GM10248 (cell line): ENCODE measurements around the gene ACACA.

Experiments used
- CTCF ChIA-PET: fragments of 300-600 bp; sonication (Branson Sonifier 250); formaldehyde crosslinking; extraction: SDS; loops from one replicate; lab custom pipeline; 2021; ENCODE audit warnings: antibody characterized with exemption; lab: Yijun Ruan, JAX
- POLR2A ChIA-PET: fragments of 350-650 bp; sonication (Branson Sonifier 250); formaldehyde crosslinking; extraction: SDS; loops from one replicate; lab custom pipeline; 2020; ENCODE audit warnings: antibody characterized with exemption; lab: Yijun Ruan, JAX
- DNase-seq: peaks from one replicate; pipeline ENCODE4 v3.0.0; 2012; ENCODE audit errors: extremely low spot score
- TF ChIP-seq, protein P1 (sequence below): IDR thresholded peaks from 2 replicates; pipeline ENCODE4 v1.5.1; 2012; ENCODE audit warnings: mild to moderate bottlenecking, low read depth; ENCODE audit errors: extremely low read depth, missing control alignments, control extremely low read depth

The ACACA gene

DNA sequence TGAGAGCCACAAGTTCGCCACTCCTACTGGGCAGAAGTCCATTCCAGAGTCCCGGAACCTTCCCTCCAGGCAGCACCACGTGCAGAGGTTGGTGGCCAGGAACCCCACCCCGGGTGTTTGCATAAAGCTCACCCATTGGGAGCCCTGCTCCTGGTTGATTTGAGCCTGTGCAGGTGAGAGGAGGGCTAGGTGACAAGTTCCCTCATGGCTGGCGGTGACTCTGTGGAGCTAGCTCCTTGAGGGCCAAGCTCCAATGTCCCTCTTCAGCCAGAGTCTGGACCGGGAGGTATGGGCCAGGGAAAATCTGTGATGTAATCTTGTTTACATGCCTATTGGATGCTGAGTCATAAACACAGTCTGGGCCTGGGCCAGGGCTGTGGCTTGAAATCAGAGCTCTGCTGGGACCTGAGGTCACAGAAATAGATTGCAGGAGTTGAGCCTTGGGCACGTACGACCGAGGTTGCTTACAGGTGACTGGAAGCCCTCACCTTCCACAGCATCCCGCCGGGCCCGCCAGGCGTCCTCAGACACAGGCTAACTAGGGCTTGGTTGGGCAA, 339.0 kb downstream of the ACACA start:
- ChIA-PET POLR2A (no interaction called here), CTCF (interaction anchor here (1.2 to 3.9 kb wide), 5 partner anchors 11 to 167 kb away, joined by 3 to 17 read pairs (median 4); no protein-coding TSS in a partner anchor)
- DNase-seq, result no peak
- TF ChIP-seq, protein P1, sequence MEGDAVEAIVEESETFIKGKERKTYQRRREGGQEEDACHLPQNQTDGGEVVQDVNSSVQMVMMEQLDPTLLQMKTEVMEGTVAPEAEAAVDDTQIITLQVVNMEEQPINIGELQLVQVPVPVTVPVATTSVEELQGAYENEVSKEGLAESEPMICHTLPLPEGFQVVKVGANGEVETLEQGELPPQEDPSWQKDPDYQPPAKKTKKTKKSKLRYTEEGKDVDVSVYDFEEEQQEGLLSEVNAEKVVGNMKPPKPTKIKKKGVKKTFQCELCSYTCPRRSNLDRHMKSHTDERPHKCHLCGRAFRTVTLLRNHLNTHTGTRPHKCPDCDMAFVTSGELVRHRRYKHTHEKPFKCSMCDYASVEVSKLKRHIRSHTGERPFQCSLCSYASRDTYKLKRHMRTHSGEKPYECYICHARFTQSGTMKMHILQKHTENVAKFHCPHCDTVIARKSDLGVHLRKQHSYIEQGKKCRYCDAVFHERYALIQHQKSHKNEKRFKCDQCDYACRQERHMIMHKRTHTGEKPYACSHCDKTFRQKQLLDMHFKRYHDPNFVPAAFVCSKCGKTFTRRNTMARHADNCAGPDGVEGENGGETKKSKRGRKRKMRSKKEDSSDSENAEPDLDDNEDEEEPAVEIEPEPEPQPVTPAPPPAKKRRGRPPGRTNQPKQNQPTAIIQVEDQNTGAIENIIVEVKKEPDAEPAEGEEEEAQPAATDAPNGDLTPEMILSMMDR, result no peak

DNA sequence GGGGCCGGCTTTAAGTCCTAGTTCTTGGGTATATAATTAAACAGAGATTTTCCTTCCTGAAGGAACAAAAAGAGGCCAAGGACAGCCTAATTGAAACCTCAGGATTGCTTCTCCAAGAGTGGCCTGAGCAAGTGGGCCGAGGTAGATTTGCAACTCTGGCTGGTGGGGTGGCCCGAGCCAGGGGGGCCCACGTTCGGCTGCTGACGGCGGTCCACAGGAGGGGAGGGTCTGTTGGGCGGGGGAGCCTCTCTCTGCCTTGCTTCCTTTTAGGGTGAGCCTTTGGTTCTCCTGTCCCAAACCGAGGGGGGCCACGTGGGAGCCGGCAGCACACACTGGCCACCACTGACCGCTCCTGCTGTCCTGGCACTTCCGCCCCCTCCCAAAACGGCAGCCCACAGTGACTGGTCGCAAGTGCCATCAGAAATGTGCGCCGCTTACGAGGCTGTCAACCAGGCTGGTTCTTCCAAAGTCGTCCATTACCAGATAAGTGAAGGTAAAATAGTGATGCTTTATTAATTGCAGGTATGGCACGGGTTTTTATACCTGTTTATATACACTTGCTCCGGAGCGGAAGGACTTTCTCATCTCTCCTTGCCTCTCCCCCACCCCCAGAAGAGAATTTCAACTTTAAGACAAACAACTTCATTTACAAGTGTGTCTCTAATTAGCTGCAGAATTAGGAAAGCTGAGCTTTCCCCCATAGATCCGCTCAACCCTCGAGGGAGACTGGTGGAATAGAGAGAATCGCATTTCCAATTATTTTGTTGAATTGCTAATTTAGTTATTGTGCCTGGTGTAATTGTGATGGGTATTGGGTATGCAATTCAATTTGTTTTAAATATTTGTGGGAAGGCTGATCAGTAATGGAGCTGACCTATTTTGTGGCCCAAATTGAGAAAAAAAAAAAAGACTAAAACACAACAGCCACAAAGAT, 340.0 kb downstream of the ACACA start:
- DNase-seq, result no peak
- POLR2A ChIA-PET, result no interaction called here
- TF ChIP-seq, protein P1, result no peak
- CTCF ChIA-PET, result interaction anchor here (1.4 to 3.9 kb wide), 3 partner anchors 18 to 168 kb away, joined by 4 to 17 read pairs (median 4); no protein-coding TSS in a partner anchor

DNA sequence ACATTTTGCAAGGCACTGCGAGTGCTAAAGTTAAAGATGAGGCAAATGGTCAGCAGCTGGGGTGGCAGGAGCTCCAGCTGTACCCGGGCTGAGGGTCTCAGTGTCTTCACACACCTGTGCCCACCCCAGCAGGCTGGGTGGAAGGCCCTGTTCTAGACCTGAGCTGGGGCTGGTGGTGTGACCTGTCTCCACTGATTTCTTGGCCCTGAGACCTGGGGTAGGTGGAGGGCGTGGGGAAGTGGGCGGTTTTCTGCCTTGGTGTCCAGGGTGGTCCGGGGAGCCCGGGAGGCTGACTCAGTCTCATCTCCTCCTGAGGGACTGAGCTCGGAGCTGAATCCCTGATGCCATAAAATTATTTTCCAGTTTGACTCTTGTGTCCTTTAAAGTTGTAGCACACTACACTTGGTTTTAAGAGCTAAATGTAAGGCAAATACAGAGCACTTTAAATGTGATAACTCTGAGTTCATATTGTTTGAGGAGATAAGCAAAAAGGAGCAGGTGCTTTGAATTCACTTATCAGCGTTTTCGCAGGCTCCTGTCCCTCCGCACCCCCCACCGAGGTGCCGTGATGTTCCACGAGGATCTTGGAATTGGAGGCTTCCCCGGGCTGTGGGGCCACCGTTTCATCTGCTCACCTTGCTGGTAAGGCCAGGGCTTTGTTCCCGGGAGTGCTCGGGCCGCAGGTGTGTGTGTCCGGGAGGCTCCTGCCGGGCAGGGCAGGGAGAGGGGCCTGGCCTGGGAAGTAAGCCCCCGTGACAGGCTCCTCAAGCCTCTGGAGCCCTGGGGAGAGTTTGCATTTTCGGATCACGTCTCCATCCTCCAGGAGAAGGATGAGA, 340.9 kb downstream of the ACACA start:
- ChIA-PET POLR2A (no interaction called here), CTCF (interaction anchor here (2.0 kb wide), 1 partner anchor 18 kb away, joined by 13 read pairs; no protein-coding TSS in a partner anchor)
- TF ChIP-seq, protein P1, result no peak
- no peak for DNase-seq

DNA sequence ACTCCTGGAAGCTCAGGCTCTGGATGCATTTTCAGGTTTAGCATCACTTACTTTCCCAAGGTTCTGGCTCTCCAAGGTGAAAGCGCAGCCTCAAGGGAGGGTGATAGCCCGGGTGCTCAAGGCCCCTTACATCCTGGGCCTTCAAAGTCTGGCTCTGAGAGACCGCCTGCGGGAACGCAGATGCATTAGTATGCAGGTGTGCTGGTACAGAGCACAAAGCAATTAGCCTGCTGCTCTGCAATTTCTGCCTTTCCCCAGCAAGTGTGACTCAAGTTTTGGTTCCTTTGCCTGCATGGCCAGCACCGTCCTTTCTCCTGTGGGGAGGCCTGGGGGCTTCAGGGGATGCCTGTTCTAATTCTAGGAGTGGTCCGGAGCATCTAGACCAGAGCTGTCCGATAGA, 341.7 kb downstream of the ACACA start:
- TF ChIP-seq, protein P1, result no peak
- no peak for DNase-seq
- ChIA-PET CTCF (interaction anchor here (2.0 kb wide), 1 partner anchor 17 kb away, joined by 13 read pairs; no protein-coding TSS in a partner anchor), POLR2A (no interaction called here)

DNA sequence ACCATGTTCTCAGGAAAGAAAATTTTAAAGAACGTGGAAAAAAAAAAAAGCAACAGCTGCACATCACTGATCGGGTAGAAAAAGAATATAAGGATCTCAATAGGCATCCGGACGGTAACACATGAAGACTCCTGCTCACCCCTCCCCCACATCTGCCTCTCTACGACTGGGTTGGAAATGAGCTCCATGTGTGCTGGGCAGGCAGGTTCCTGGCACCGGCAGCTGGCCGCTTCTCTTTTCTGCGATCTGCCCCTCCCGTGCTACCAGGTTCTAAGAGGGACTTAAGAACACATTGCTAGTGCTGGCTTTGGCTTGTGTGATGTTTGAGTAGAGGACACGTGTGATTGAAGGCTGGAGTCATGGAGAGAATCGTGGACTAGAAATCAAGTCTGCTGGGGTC, 342.4 kb downstream of the ACACA start:
- ChIA-PET CTCF (interaction anchor here (2.0 kb wide), 1 partner anchor 16 kb away, joined by 13 read pairs; no protein-coding TSS in a partner anchor), POLR2A (no interaction called here)
- DNase-seq, result no peak
- TF ChIP-seq, protein P1, result no peak

DNA sequence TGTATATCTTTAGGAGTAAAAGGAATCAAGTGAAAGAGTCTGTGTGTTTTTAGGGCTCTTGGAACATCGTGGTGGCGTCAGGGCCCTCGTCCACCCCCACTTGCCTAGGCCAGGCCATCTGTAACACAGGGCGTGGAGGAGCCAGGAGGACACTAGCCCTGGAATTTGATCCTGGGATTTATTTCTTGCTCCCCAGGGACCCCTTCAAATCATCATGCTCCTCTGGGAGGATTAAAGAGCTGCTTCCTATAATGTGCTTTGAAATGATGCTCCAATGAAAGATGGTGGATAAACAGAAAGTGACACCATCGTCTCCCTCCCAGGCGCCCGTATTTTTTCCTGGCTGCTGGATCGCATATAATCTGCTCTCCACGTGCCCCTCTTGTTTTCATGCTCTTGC, 344.6 kb downstream of the ACACA start:
- no peak for DNase-seq
- TF ChIP-seq, protein P1, result no peak
- CTCF ChIA-PET, result interaction anchor here (0.8 to 1.4 kb wide), 2 partner anchors 8 to 14 kb away, joined by 3 to 5 read pairs; no protein-coding TSS in a partner anchor
- POLR2A ChIA-PET, result no interaction called here
